ENCODE results near the gene RPS15. TPM values are rescaled to one million over a fixed set of nuclear protein-coding genes. Genes with fewer than 3 reads are reported as not detected.

RPS15 gene
- total and polyA plus RNA-seq, 2 of the 13 experiments (the other 11 are each of a cell fraction or from before 2014, with no cell fraction given), result 695 to 1,411 TPM

GRCh38 chr19:1424192-1424955 lies 13.8 kb upstream of the RPS15 start (continued):
- TF ChIP-seq NFAT5 (CRISPR knock-in tag; IDR thresholded peaks at IDR 0.05) (no peak), DDIT3 (CRISPR knock-in tag; IDR thresholded peaks at IDR 0.05) (no peak), ZNF563 (CRISPR knock-in tag; IDR thresholded peaks at IDR 0.05) (no peak), TFE3 (CRISPR knock-in tag; IDR thresholded peaks at IDR 0.05) (no peak), ZSCAN29 (CRISPR knock-in tag; conservative IDR thresholded peaks at IDR 0.05) (no peak), SCMH1 (CRISPR knock-in tag; IDR thresholded peaks at IDR 0.05; ENCODE audit: borderline replicate concordance) (no peak), ZNF296 (CRISPR knock-in tag; conservative IDR thresholded peaks at IDR 0.05) (0 out of 2 replicates have a peak, but pooled peaks have one; percentile 54), ZNF512B (CRISPR knock-in tag; IDR thresholded peaks at IDR 0.05; ENCODE audit: borderline replicate concordance) (no peak), ZNF777 (CRISPR knock-in tag; IDR thresholded peaks at IDR 0.05) (no peak), AKAP8 (CRISPR knock-in tag; IDR thresholded peaks at IDR 0.05) (peak; percentile 97), ZNF280D (CRISPR knock-in tag; IDR thresholded peaks at IDR 0.05) (no peak), ZNF576 (CRISPR knock-in tag; IDR thresholded peaks at IDR 0.05) (no peak)
